Hematopoietic multipotent progenitor cell treated with erythropoietin and hydrocortisone succinate and interleukin-3 and kit ligand, for 4 days (in vitro differentiated cells): ENCODE results near the gene NSFL1C.
"Not testable (repeated sequence)": the region's sequence is repeated elsewhere in the genome, so short reads cannot be mapped to it uniquely, and the experiment has no call there.

Experiments used
- DNase-seq: peaks from one replicate; pipeline ENCODE4 v3.0.0-alpha.2; 2015

Gene NSFL1C

DNA sequence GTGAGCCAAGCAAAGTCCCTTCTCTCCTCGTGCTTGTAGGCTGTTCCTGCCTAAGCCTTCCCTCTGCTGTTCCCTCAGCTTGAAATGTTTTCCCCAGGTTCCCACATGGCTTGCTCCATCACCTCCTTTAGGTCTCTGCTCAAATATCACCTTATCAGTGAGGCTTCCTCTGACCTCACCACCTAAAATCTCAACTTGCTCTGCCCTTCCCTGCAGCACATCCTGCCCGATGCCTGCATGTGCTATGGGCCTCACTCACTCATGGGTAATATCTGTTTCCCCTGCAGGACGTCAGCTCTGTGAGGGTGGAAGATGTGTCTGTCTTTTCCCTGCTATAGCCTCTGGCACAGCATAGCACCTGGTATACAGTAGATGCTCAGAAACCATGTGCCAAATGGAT, 43.9 kb downstream of the NSFL1C start:
- DNase-seq: no peak

DNA sequence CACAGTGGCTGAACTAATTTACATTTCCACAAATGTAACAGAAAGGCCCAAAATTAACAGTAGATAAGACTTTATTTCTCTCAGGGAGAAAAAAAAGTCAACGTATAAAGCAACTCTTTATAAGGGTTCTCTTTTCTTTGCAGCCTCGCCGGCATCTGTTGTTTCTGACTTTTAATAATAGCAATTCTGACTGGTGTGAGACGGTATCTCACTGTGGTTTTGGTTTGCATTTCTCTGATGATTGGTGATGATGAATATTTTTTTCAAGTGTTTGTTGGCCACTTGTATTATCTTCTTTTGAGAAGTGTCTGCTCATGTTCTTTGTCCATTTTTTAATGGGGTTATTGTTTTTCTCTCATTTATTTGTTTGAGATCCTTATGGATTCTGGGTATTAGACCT, 46.6 kb downstream of the NSFL1C start:
- DNase-seq: no peak

- DNase-seq: no peak
Measured at GRCh38 chr20:1418350-1418749, 48.3 kb downstream of the NSFL1C start.

DNA sequence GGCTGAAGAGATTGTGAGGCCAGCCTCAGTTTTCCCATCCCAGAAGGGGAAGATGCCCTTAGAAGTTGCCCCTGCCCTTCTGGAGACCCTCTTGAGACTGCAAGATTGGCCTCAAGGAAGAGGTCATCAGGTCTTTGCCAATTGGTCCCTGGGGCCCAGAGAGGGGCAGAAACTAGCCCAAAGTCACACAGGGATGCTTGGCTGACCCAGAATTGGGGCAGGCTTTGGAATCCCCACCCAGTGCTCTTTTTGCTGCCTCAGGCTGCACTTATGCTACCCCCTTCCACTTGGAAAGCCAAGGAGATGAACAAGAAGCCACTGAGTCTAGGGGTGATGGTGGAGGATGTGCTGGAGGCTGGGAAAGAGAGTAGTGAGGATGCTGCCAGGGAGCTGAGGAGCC, 48.9 kb downstream of the NSFL1C start:
- DNase-seq: no peak

DNA sequence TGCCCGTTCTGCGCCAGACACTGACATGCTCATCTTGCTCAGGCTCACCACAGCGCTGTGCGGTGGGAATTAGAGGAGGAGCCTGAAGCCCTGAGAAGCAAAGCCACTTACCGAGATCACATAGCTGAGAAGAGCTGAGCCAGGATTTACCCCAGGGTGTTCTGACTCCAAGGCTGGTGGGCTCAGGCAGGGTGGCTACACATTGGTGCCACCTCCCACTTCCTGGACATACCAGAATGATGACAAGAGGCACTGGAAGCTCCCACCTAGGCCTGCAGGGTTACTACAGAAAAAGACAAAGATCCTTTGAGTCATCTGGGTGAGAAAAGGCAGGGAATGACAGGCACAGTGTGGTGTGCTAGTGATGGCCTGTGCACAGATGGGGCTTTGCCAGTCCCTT, 49.4 kb downstream of the NSFL1C start:
- no peak for DNase-seq

- no peak for DNase-seq
Measured at GRCh38 chr20:1415667-1416468, 50.8 kb downstream of the NSFL1C start.

GRCh38 chr20:1414982-1415381, 51.7 kb downstream of the NSFL1C start:
- DNase-seq: no peak

- DNase-seq: no peak
Measured at GRCh38 chr20:1405801-1406200, 60.8 kb downstream of the NSFL1C start.

- no peak for DNase-seq
Measured at GRCh38 chr20:1403624-1404023, 63.0 kb downstream of the NSFL1C start.

- DNase-seq: peak; percentile 52
Measured at GRCh38 chr20:1402149-1402548, 64.5 kb downstream of the NSFL1C start.

DNA sequence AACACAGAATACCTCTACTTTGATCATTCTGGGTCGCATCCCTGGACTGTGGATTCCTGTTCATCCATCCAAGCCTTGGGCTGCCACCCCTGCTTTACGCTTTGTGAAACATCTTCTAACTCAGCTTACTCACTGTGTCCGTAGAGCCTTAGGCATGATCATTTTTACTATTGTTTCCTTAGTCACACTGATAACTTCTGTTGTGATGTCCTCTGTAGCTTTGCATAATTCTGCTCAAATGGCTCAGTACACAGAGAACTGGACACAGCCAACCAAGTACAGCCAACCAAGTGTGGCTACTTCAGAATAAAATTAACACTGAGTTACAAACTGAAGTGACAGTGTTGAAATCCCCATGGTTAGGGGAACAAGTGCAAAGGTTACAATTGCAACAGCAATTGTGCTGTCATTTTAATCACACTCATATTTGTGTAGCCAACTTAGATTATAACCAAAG, 65.2 kb downstream of the NSFL1C start:
- DNase-seq: no peak

GRCh38 chr20:1399678-1400366, 66.8 kb downstream of the NSFL1C start:
- DNase-seq: not testable (repeated sequence)

DNA sequence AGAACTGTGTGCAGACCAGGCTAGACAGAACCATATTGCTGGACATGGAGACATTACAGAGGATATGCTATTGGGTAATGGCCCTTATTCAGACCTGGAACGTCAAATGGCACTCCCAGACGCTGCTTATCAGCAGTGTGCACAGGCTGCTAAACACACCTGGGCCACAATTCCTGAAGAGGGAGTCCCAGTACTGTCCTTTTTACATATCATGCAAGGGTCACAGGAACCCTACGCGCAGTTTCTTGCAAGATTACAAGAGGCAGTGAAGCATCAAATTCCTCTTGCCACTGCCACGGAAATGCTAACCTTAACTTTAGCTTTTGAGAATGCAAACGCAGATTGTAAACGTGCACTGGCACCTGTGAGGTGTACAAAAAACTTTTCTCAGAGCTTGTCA, 68.5 kb downstream of the NSFL1C start:
- not testable (repeated sequence) for DNase-seq

- DNase-seq: peak; percentile 42
Measured at GRCh38 chr20:1397710-1398109, 68.9 kb downstream of the NSFL1C start.

- no peak for DNase-seq
Measured at GRCh38 chr20:1396702-1397101, 69.9 kb downstream of the NSFL1C start.

GRCh38 chr20:1396264-1396663, 70.4 kb downstream of the NSFL1C start:
- no peak for DNase-seq

GRCh38 chr20:1394686-1395085, 72.0 kb downstream of the NSFL1C start:
- DNase-seq: no peak

DNA sequence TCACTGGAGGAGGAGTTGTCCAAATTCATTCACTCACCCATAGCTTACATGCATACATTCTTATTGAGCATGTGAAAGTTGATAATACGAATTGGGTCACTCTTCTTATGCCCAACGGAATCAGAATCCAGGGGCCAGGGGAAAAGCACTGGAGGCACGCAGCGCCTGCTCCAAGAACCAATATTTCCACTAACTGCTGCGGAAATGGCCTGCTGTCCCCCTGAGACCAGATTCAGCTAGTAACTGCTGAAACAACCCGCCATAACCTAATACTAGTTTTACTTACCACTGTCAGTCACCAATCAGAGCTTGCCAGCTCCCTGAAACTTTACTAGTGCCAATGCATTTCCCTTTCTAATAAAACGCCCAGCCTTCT, 73.2 kb downstream of the NSFL1C start:
- DNase-seq: no peak

GRCh38 chr20:1392693-1393506, 73.7 kb downstream of the NSFL1C start, which contains the start of gene FKBP1A:
FKBP1A (minus strand) TSS chr20:1393054; CDS start chr20:1392998, 56 bp downstream.
- DNase-seq: peak; percentile 96

DNA sequence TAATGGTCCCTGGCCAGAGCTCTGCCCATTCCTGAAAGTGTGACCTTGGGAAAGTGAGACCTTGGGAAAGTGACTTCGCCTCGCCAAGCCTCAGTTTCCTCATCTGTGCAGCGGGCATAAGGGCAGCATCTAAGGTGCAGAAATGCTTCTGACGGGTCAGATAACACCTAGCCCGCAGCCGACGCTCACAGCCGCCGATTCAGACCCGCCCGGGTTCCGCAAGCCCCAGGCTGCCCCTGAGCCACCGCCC, 74.3 kb downstream of the NSFL1C start:
- peak; percentile 62 for DNase-seq
